GM23338 (cell line): ENCODE data around the gene LRP1-AS.

Experiments used
- EZH2phosphoT487 ChIP-seq: fragments of 200-600 bp; sonication (generic); IDR thresholded peaks from one replicate; pipeline ENCODE4 v1.8.1; 2018; ENCODE audit warnings: antibody characterized with exemption; ENCODE audit not compliant: unreplicated experiment
- POLR2AphosphoS5 ChIP-seq: IDR thresholded peaks from 2 replicates; pipeline ENCODE4 v1.6.1; 2016; ENCODE audit warnings: antibody characterized with exemption, low read depth
- TF ChIP-seq, protein P1 (sequence below), 2 experiments: fragments of 200-600 bp in 1 of 2; sonication (generic) in 1 of 2; conservative IDR thresholded peaks; 2 replicates each; pipeline versions ENCODE4 v1.5.1 to v1.6.1; 2016 to 2017; ENCODE audit warnings: antibody characterized with exemption in 2 of 2, low read depth in 2 of 2, mild to moderate bottlenecking in 2 of 2, moderate library complexity in 1 of 2
- TF ChIP-seq, protein P2 (sequence below): IDR thresholded peaks from one replicate; pipeline ENCODE4 v1.6.1; 2018; ENCODE audit warnings: antibody characterized with exemption; ENCODE audit not compliant: unreplicated experiment

DNA sequence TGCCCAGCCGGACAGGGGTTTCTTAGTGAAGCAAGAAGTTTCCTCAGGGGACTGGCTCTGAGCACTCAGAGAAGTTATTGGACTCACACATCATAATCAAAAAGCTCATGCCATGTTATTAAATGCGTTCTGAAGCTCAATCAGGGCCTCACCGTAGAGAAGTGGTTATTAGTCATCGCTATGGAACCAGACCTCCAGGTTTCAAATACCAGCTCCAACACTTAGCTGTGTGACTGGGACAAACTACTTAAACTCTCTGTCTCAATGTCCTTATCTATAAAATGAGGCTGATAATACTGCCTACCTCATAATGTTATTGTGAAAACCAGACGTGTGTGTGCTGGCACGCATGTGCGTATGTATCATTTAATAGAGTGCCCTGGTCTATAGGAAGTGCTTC is 43.6 kb downstream of the LRP1-AS start:
- no peak for TF ChIP-seq EZH2phosphoT487
- TF ChIP-seq, protein P1, sequence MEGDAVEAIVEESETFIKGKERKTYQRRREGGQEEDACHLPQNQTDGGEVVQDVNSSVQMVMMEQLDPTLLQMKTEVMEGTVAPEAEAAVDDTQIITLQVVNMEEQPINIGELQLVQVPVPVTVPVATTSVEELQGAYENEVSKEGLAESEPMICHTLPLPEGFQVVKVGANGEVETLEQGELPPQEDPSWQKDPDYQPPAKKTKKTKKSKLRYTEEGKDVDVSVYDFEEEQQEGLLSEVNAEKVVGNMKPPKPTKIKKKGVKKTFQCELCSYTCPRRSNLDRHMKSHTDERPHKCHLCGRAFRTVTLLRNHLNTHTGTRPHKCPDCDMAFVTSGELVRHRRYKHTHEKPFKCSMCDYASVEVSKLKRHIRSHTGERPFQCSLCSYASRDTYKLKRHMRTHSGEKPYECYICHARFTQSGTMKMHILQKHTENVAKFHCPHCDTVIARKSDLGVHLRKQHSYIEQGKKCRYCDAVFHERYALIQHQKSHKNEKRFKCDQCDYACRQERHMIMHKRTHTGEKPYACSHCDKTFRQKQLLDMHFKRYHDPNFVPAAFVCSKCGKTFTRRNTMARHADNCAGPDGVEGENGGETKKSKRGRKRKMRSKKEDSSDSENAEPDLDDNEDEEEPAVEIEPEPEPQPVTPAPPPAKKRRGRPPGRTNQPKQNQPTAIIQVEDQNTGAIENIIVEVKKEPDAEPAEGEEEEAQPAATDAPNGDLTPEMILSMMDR (conservative IDR thresholded peaks at IDR 0.05; ENCODE audit: low read depth in 2 of 2) = no peak
- no peak for TF ChIP-seq POLR2AphosphoS5
- TF ChIP-seq, protein P2, sequence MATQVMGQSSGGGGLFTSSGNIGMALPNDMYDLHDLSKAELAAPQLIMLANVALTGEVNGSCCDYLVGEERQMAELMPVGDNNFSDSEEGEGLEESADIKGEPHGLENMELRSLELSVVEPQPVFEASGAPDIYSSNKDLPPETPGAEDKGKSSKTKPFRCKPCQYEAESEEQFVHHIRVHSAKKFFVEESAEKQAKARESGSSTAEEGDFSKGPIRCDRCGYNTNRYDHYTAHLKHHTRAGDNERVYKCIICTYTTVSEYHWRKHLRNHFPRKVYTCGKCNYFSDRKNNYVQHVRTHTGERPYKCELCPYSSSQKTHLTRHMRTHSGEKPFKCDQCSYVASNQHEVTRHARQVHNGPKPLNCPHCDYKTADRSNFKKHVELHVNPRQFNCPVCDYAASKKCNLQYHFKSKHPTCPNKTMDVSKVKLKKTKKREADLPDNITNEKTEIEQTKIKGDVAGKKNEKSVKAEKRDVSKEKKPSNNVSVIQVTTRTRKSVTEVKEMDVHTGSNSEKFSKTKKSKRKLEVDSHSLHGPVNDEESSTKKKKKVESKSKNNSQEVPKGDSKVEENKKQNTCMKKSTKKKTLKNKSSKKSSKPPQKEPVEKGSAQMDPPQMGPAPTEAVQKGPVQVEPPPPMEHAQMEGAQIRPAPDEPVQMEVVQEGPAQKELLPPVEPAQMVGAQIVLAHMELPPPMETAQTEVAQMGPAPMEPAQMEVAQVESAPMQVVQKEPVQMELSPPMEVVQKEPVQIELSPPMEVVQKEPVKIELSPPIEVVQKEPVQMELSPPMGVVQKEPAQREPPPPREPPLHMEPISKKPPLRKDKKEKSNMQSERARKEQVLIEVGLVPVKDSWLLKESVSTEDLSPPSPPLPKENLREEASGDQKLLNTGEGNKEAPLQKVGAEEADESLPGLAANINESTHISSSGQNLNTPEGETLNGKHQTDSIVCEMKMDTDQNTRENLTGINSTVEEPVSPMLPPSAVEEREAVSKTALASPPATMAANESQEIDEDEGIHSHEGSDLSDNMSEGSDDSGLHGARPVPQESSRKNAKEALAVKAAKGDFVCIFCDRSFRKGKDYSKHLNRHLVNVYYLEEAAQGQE = no peak
